Measurements from ENCODE around the gene COL20A1. TPM values are rescaled to one million over a fixed set of nuclear protein-coding genes. Genes with fewer than 3 reads are reported as not detected.

COL20A1 gene
- polyA plus RNA-seq, 1 donor: 1.2 TPM

- DNase-seq: no peak
These were observed 68.8 kb downstream of the COL20A1 start for GRCh38 chr20:63361519-63362435.

GRCh38 chr20:63362436-63363009 is 69.5 kb downstream of the COL20A1 start:
- DNase-seq: no peak

- DNase-seq: no peak
These were observed 70.3 kb downstream of the COL20A1 start for GRCh38 chr20:63363013-63363957.

- no peak for DNase-seq
These were observed 71.1 kb downstream of the COL20A1 start for GRCh38 chr20:63363981-63364561.

GRCh38 chr20:63364801-63365585 is 72.0 kb downstream of the COL20A1 start:
- DNase-seq: no peak

GRCh38 chr20:63365601-63366389 is 72.8 kb downstream of the COL20A1 start:
- no peak for DNase-seq

- DNase-seq: no peak
These were observed 73.7 kb downstream of the COL20A1 start for GRCh38 chr20:63366390-63367365.

GRCh38 chr20:63367446-63368055 is 74.6 kb downstream of the COL20A1 start:
- DNase-seq: no peak

- DNase-seq: no peak
These were observed 75.2 kb downstream of the COL20A1 start for GRCh38 chr20:63368151-63368550.

- no peak for DNase-seq
These were observed 76.1 kb downstream of the COL20A1 start for GRCh38 chr20:63369024-63369530.

GRCh38 chr20:63369724-63370617 is 77.0 kb downstream of the COL20A1 start:
- no peak for DNase-seq

GRCh38 chr20:63370618-63371187 is 77.7 kb downstream of the COL20A1 start:
- DNase-seq: no peak

- no peak for DNase-seq
These were observed 78.4 kb downstream of the COL20A1 start for GRCh38 chr20:63371291-63371865.

GRCh38 chr20:63372971-63373885 is 80.2 kb downstream of the COL20A1 start:
- no peak for DNase-seq

GRCh38 chr20:63373996-63374395 is 81.0 kb downstream of the COL20A1 start:
- DNase-seq: no peak
